GM19240 (cell line): ENCODE data around the gene SUSD3.
"Not testable (repeated sequence)": the region's sequence is repeated elsewhere in the genome, so short reads cannot be mapped to it uniquely, and the experiment has no call there.

Experiments used
- DNase-seq: peaks from one replicate; pipeline ENCODE4 v3.0.0; 2011; ENCODE audit warnings: low spot score; ENCODE audit not compliant: insufficient read length

The SUSD3 gene

DNA sequence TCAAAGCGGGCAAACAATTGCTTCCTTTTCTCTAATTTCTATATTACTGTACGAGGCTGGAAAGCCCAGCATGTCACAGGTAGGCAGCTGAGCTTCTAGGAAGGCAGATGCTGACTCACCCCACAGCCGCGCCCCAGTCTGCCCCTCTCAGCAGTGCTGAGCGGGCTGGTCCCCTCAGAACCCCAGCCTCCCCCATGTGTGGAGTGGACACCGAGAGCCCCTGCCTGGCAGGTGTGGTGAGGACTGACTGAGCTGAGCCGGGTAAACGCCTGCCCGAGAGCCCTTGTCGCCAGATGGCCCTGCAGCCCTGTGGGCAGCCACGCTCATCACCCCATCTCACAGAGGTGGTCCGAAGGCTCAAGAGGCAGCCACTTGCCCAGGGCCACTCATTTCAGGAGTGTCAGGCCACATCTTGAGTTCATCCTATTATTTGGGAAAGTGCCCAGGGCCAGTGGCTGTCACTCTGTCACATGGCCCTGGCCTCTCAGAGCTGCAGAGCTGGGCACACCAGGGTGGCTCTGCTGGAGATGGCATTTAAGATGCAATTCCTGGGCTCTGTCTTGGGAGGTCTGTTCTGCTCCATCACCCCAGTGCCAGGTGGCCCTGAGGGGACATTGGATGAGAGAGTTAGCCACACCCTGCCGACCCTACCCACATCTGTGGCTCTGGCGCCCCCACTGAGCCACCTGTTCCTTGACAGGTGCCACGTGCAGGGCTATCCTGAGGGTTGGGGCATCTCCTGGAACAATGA is 50.0 kb downstream of the SUSD3 start:
- no peak for DNase-seq

DNA sequence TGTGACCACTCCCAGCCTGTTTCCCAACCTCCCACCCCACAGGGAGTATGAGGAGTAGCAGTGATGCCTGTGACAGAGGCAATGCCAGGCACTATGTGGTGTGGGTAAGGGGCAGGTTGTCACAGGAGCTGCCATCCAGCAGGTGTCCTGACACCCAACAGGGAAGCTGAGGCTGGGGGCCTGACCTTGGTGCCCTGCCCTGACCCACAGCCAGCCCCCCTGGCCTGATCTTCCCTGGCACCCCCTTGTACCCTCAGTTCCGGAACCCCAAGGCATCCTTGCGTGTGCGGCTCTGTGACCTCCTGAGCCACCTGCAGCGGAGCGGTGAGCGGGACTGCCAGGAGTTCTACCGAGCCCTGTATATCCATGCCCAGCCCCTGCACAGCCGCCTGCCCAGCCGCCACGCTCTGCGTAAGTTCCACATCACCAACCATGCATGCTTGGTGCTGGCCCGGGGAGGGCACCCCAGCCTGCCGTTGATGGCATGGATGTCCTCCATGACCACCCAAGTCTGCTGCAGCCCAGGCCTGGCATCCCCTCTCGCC is 51.9 kb downstream of the SUSD3 start:
- no peak for DNase-seq

DNA sequence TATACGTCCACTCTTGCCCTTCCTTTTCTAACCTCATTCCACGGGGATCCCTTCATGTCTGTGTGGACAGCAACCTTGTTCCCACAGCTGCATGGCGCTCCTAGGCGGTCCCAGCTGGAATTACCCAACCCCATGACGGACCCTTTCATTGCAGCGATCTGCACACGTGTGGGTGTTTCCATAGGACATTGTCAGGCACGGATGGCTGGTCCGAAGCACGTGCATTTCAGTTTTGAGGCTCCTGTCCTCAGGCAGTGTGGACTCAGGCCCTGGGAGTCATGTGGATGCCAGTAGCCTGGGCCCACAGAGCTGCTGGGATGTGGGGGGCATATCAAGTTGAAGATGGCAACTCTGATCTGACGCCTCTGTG is 52.5 kb downstream of the SUSD3 start:
- DNase-seq, result no peak

DNA sequence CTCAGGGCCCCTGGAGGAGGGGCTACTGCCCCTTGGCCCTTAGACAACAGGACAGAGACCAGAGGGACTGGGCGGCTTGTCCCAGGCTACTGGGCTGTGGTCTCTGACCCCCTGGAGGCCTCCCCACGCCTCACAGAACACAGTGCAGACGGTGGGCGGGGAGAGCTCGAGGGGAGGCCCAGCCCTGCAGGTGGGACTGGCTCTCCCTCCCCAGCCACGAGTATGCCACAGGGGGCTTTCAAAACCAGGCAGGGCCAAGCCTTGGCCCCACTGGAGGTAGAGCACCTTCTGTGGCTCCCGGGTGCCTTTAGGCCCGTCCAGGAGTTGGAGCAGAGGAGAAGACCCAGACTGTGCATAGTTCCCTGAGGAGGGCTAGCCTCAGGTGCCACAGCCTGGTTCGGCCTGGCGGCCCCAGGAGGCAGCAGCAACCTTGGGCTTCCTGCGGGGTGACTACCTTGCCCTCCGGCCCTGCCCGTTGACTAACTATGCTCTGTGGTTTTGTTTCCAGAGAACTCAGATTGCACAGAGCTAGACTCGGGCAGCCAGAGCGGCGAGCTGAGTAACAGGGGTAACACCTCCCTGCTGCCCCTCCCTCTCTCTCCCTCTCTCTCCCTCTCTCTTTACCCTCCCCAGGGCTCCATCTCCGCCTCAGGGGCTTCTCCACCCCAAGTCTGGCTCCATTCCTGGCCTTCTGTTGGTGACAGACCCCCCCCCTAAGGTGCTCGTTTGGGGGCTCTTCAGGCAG is 53.0 kb downstream of the SUSD3 start:
- DNase-seq, result no peak

DNA sequence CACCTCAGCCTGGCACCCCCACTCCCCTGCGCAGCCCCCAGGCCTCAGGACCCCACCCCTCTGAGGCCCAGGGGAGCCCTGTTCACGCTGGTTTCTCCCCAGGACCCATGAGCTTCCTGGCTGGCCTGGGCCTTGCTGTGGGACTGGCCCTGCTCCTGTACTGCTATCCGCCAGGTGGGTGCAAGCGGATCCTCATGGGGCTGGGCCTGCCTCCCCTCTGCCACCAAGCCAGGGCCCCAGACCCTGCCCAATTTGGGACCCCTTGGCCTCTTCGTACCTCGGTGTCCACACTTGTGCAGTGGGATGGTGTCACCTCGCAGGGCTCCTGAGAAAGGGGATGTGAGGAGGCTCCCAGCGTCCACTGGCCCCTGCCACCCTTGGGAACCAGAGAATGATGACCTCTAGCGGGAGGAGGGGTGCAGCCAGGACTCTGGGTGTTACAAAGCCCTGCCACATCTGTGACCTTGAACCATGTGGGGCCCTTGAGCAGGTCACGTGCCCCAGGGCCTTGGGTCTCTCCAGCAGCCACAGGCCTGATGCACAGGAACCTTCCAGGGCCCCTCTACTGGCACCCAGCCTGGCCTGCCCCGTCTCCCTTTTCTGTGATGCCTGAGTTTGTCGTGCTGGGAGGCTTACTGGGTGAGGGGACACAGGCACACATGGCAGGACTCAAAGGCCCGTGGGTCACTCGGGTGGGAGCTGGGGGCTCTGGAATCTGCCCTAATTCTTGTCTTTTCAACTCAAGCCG is 53.8 kb downstream of the SUSD3 start:
- no peak for DNase-seq

DNA sequence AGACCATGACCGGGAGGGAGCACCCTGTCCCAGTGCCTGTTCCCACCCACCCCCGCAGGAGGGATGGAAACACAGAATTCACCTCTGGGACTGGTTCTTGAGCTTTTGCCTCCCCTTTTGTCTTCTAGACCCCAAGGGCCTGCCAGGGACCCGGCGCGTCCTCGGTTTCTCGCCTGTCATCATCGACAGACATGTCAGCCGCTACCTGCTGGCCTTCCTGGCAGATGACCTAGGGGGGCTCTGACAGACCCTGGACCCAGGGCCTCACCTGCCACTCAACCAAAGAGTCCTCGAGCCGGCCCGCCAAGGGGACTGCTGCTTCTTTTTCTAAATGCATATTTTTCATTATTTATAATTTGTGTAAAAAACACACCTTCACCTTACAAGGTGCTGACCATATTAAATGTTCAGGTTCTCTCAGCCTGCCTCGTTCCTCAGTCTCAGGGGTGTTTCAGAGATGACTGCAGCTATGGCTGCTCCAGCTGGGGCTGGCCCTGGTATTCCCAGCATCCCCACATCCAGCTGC is 54.4 kb downstream of the SUSD3 start:
- DNase-seq, result no peak

DNA sequence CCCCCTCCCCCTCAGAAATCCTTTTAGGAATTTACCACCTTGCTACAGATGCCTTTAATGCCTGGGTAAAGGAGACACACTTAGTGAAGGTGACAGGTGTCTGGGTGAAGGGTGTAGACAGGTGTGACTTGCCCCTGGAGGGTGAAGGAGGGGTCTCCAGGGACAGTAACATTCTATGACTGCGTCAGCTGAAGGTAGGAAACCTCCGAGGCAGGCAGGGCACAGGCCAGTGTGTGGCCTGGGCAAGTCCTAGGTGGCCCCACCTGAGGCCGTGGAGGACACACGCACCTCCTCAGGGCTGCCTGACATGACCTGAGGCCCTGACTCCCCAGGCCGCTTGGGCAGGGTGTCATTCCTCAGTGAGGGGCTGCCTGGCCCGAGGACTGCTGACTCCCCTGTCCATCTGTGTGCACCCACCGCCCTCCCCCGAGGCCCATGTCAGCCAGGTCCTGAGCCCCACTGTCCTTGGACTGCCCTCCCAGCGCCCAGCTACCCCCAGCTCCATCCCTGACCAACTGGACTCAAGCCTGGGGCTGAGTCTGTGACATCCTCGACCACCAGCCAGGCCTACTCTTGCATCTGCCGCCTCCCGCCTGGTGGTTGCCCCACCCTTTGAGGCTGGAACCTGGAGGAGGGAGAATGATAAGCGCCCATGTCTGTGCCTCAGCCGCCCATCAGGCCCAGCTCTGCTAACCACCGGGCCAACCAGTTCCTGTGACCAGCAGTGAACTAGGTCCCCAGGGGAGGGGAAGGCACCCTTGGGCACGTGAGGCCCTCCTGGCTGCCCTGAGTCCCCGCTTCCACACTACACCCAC is 55.9 kb downstream of the SUSD3 start:
- DNase-seq, result no peak

DNA sequence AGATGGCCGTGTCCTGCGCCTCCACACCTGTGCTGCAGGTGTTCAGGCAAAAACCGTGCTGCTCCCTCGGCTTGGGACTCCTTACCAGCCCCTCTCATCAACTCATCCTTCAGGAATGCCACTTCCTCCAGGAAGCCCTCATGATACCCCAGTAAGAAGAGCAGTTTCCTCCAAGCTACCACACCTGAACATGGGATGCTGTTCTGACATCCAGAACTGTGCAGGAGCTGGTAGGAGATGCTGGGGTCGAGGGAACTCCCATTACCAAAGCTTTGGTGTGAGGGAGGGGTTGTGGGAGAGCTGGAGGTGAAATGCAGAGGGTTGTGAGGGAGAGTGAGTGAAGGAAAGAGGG is 56.5 kb downstream of the SUSD3 start:
- DNase-seq, result no peak

DNA sequence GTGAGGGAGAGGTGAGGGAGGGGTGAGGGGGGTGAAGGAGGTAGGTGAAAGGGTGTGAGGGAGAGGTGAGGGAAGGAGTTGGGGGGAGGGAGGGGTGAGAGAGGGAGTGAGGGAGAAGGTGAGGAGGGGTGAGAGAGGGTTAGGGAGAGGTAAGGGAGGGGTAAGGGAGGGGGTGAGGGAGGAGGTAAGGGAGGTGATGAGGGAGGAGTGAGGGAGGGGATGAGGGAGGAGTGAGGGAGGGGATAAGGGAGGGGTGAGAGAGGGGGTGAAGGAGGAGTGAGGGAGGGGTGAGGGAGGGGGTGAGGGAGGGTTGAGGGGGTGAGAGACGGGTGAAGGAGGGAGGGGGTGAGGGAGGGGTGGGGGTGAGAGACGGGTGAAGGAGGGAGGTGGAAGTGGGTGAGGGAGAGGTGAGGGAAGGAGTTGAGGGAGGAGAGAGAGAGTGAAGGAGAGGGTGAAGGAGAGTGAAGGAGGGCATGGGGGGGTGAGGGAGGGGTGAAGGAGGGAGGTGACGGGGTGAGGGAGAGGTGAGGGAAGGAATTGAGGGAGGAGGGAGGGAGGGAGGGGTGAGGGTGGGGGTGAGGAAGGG is 57.1 kb downstream of the SUSD3 start:
- no peak for DNase-seq

DNA sequence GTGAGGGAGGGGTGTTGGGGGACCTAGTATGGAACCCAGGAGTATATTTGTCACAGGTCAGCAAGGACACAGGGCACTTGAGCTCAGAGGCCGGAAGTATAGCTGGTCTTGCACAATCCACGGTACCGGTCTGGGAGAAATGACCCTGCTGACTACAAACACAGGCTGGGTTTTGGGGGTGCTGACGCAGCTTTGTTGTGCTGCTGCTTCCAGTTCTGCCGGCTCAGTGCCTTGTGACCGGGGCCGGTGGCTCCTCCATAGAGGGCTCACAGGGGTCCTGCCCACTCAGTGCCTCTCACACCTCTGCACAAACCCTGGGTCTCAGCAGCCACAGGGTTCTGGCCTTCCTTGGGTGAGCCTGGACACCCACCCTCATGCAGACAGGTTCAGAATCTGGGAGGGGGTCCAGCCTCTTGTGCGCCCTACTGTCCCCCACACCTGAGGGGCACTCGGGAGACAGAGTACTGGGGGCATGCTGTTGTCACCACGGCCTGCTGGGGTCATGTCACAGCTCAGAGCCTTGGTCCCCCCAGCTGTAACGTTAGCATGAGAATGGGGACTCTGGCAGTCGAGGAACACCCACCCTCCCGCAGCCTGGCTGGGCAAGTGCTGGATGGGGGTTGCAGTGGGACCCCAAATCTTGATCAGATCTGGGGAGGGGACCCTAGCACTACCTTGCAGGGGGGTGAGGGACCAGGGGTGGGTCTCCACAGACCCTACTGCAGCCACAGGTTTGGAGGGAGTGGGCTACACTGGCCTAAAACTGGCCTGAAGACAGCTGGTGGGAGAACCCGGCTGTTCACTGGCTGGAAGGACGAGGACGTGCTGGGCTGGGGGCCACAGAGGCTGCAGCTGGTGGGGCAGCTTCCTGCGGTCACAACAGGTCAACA is 57.8 kb downstream of the SUSD3 start:
- no peak for DNase-seq

DNA sequence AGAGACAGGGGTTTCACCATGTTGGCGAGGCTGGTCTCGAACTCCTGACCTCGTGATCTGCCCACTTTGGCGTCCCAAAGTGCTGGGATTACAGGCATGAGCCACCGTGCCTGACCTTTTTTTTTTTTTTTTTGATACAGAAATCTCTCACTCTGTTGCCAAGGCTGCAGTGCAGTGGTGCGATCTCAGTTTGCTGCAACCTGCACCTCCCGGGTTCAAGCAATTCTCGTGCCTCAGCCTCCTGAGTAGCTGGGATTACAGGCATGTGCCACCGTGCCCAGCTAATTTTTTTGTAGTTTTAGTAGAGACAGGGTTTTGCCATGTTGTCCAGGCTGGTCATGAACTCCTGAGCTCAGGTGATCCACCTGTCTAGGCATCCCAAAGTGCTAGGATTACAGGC is 59.0 kb downstream of the SUSD3 start:
- not testable (repeated sequence) for DNase-seq

DNA sequence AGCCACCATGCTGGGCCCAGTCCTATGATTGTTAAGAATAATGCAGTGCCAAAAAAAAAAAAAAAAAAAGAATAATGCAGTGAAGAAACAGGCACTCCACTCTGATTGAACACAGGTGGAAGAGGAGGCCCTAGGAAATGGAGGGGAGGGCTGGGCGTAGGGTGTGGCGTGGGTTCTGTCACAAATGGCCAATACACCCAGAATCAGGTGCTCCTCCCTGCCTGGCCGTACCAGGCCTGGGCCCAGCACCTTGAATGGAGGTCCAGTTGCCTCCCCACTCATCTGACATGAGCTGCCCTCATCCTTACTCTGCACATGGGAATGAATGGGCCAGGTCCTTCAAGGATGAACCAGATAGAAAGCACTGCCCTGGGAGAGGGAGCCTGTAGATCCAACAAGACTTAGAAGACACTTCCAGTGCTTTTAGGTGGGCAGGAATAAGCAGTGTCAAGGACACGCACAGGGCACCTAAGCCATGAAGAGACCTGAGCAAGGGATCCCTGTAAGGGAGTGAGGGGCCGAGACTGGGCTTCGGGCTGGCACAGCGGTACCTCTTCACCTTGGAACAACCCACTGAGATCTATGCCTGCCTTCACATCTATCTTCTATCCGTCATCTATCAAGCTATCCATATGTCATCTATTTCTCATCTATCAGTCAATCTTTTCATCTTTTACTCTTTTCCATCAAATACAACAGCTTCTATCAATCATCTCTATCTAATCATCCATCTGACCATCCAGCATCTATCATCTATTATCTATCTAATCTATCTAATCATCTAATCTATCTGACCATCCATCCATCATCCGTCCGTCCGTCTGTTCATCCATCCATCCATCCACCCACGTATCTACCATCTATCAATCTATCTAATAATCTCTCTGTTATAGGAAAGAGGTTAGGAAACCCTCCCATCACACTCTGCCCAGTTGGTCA is 59.7 kb downstream of the SUSD3 start:
- DNase-seq, result no peak

DNA sequence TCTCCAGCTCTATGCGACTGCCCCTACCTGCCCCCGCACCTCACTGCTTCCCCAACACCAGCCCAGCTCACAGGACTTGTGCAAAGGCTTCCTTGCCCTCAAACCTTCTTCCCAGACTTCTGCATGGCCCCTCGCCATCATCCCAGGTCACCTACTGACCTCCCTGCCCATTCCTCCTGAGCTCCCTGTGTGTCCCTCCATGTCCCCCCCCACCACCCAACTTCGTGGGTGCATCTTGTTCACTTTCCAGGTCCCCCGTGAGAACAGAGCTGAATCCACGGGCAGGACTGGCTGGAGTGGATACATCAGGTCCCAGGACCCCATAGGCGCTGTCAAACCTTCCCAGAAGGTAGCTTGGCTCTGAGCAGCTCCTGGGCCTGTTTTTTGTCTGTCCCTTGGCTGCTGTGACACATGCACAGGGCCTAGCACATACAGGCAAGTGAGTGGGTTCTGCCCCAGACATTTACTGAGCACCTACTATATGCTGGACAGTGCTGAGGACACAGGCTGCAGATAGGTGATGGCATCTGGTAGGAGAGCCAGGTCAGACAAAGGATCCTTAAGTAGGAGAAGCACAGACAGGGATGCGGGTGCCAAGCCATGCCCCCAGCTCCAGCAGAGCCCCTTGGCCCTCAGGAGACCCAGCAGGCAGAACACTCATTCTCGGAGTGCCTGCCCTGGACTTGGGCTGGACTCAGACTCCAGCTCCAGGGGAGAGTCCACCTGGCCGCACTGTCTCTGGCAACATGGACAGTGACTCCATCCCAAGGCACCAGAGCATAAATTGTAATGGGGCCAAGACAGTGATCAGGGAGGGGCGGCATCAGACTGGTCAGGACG is 60.6 kb downstream of the SUSD3 start:
- no peak for DNase-seq

DNA sequence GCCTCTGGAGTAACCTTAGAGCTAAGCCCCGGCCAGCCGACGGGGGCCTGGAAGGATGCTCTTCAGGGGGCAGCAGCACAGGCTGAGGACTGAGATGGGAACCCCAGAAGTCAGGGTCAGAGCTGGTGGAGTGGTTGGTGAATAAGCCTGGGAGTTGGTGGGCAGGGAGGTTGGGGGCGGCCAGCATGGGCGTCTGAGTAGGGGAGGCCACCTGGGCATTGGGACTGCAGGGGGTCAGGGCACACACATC is 61.1 kb downstream of the SUSD3 start:
- DNase-seq, result no peak

DNA sequence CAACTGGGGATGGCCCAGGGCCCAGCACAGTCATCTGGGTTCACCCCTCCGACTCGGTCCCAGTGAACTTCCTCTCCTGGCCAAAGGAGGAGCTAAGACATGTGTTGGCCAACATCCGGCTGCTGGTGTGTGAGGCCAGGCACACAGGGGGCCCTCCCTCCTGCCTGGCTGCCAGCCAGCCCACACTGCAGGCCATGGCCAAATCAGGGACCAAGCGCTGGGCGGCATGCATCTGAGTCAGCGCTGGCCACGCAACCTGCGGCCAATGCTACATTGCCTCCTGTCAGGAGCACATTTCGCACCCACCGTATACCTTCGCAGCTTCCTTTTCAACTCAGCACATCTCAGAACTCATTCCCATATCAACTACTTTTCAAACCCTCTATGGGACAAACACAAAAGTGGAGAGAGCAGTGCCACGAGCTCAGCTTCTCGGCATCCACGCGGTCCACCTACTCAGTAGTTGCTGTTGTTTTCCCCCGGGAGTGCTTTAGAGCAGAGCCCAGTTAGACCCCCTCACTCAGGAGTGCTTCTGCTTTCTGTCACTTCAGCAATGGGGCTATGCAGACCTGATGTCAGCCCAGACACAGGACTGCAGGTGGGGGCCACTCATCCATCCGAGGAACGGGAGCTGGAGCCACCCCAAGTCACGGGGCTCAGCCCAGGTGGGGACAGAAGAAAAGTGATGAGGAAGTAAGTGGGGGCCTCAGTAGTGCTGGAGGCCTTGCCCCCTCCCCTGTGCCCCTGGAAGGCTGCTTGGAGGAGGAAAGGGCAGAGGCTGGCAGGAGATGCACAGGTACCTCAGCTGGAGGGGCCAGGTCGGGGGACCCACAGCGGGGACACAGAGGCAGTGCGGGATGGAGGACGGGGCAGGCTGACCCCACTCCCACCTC is 61.7 kb downstream of the SUSD3 start:
- peak; percentile 85 for DNase-seq

DNA sequence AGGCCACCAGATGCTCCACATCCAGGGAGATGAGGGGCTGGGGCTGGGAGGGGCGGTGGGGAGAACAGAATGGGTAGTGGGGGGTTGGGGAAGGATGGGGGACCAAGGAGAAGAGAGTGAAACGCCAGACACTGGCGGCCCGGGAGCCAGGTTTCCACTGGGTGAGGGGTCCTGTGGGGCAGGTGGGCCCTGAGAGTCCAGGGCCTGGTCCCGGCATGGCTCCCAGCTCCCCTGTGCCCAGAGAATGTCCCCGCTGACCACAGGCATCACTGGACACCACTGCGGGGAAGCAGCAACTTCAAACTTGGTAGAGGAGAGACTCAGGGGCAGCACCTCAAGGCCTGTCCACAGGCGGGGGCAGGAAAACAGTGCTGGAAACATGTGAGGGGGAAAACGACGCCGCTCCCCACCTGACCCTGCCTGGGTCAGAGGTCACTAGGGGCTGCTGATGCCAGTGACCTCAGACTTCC is 62.4 kb downstream of the SUSD3 start:
- no peak for DNase-seq
